H9 (cell line): ENCODE results near the gene TWF1. TPM values are rescaled to one million over a fixed set of nuclear protein-coding genes. Genes with fewer than 3 reads are reported as not detected.

Experiments
- DNase-seq: peaks from one replicate; pipeline ENCODE4 v3.0.0-alpha.2; 2017
- H2AFZ ChIP-seq: one replicate; pipeline ENCODE4 v1.6.1; 2013; ENCODE audit warnings: mild to moderate bottlenecking, low read length, control low read depth, moderate library complexity
- H2AK5ac ChIP-seq: 2 replicates; pipeline ENCODE4 v1.6.1; 2013; ENCODE audit warnings: low read length, control low read depth, mixed read lengths; ENCODE audit not compliant: insufficient read length
- H2BK120ac ChIP-seq: one replicate; pipeline ENCODE4 v1.6.1; 2013; ENCODE audit warnings: low read depth, mild to moderate bottlenecking, low read length, control low read depth, inconsistent platforms; ENCODE audit not compliant: poor library complexity, severe bottlenecking
- H2BK12ac ChIP-seq: 2 replicates; pipeline ENCODE4 v1.6.1; 2013; ENCODE audit warnings: low read length, control low read depth, mixed read lengths, low read depth; ENCODE audit not compliant: insufficient read length
- H2BK15ac ChIP-seq: 2 replicates; pipeline ENCODE4 v1.6.1; 2013; ENCODE audit warnings: low read depth, low read length, control low read depth
- H2BK20ac ChIP-seq: one replicate; pipeline ENCODE4 v1.6.1; 2013; ENCODE audit warnings: low read depth, mild to moderate bottlenecking, low read length, control low read depth, inconsistent platforms; ENCODE audit not compliant: poor library complexity, severe bottlenecking
- H2BK5ac ChIP-seq: 2 replicates; pipeline ENCODE4 v1.6.1; 2013; ENCODE audit warnings: low read length, control low read depth, mixed read lengths; ENCODE audit not compliant: insufficient read length
- H3K14ac ChIP-seq: 2 replicates; pipeline ENCODE4 v1.6.1; 2013; ENCODE audit warnings: low read length, control low read depth; ENCODE audit not compliant: insufficient read depth
- H3K18ac ChIP-seq: 2 replicates; pipeline ENCODE4 v1.6.1; 2013; ENCODE audit warnings: low read depth, mild to moderate bottlenecking, mixed read lengths, low read length, control low read depth; ENCODE audit not compliant: insufficient read length
- H3K23ac ChIP-seq: 2 replicates; pipeline ENCODE4 v1.6.1; 2013; ENCODE audit warnings: low read length, control low read depth, mixed read lengths, low read depth; ENCODE audit not compliant: insufficient read length
- H3K23me2 ChIP-seq: 2 replicates; pipeline ENCODE4 v1.6.1; 2013; ENCODE audit warnings: low read depth, mild to moderate bottlenecking, mixed read lengths, low read length, control low read depth; ENCODE audit not compliant: insufficient read length, poor library complexity, severe bottlenecking
- H3K27ac ChIP-seq: 2 replicates; pipeline ENCODE4 v1.5.1; 2013; ENCODE audit warnings: low read length, control low read depth, mixed read lengths, low read depth; ENCODE audit not compliant: insufficient read length
- H3K27me3 ChIP-seq: 2 replicates; pipeline ENCODE4 v1.6.1; 2013; ENCODE audit warnings: low read length, control low read depth, inconsistent platforms; ENCODE audit not compliant: insufficient read depth
- H3K4ac ChIP-seq: 2 replicates; pipeline ENCODE4 v1.6.1; 2013; ENCODE audit warnings: low read depth, mild to moderate bottlenecking, control low read depth, inconsistent platforms, low read length, moderate library complexity
- H3K4me1 ChIP-seq: 2 replicates; pipeline ENCODE4 v1.6.1; 2013; ENCODE audit warnings: low read length, control low read depth, inconsistent platforms; ENCODE audit not compliant: insufficient read depth
- H3K4me2 ChIP-seq: 2 replicates; pipeline ENCODE4 v1.6.1; 2013; ENCODE audit warnings: low read length, control low read depth, mixed read lengths; ENCODE audit not compliant: insufficient read length, insufficient read depth
- H3K56ac ChIP-seq: 2 replicates; pipeline ENCODE4 v1.6.1; 2013; ENCODE audit warnings: low read depth, mild to moderate bottlenecking, mixed read lengths, low read length, control low read depth; ENCODE audit not compliant: insufficient read length
- H3K79me1 ChIP-seq: 2 replicates; pipeline ENCODE4 v1.6.1; 2013; ENCODE audit warnings: low read depth, mild to moderate bottlenecking, moderate library complexity, low read length, control low read depth, inconsistent platforms; ENCODE audit not compliant: insufficient read depth, poor library complexity, severe bottlenecking
- H3K79me2 ChIP-seq: 2 replicates; pipeline ENCODE4 v1.6.1; 2013; ENCODE audit warnings: low read length, control low read depth, inconsistent platforms; ENCODE audit not compliant: insufficient read depth
- H3K9ac ChIP-seq: 2 replicates; pipeline ENCODE4 v1.6.1; 2013; ENCODE audit warnings: low read length, control low read depth, mixed read lengths; ENCODE audit not compliant: insufficient read length; ENCODE audit errors: extremely low read depth
- H3K9me3 ChIP-seq: one replicate; pipeline ENCODE4 v1.6.1; 2013; ENCODE audit warnings: low read depth, low read length, inconsistent platforms; ENCODE audit not compliant: control insufficient read depth
- H3T11ph ChIP-seq: one replicate; pipeline ENCODE4 v1.6.1; 2013; ENCODE audit warnings: mild to moderate bottlenecking, low read length, control low read depth, inconsistent platforms
- H4K20me1 ChIP-seq: one replicate; pipeline ENCODE4 v1.6.1; 2013; ENCODE audit not compliant: control insufficient read depth, insufficient read length, insufficient read depth
- H4K5ac ChIP-seq: 2 replicates; pipeline ENCODE4 v1.6.1; 2013; ENCODE audit warnings: low read depth, mild to moderate bottlenecking, mixed read lengths, low read length, control low read depth; ENCODE audit not compliant: insufficient read length
- H4K8ac ChIP-seq: replicated peaks from 2 replicates; pipeline ENCODE4 v1.6.1; 2013; ENCODE audit warnings: low read length, control low read depth, mixed read lengths, low read depth; ENCODE audit not compliant: insufficient read length
- H4K91ac ChIP-seq: 2 replicates; pipeline ENCODE4 v1.6.1; 2013; ENCODE audit warnings: low read depth, mild to moderate bottlenecking, moderate library complexity, mixed read lengths, low read length, control low read depth; ENCODE audit not compliant: insufficient read length
- H3K27ac Mint-ChIP-seq, 3 experiments: 2 replicates in 2 of 3; 3 replicates in 1 of 3; pipeline ENCODE4 v1.8.0; 2020 to 2021; ENCODE audit warnings: mixed read lengths in 3 of 3, mild to moderate bottlenecking in 1 of 3, moderate library complexity in 1 of 3
- H3K27me3 Mint-ChIP-seq: 2 replicates; pipeline ENCODE4 v1.8.0; 2021; ENCODE audit warnings: low read depth, mild to moderate bottlenecking, moderate library complexity, mixed read lengths
- H3K36me3 Mint-ChIP-seq, 3 experiments: 2 replicates in 2 of 3; 3 replicates in 1 of 3; pipeline ENCODE4 v1.8.0; 2020 to 2021; ENCODE audit warnings: low read depth in 3 of 3, mixed read lengths in 3 of 3; ENCODE audit not compliant: insufficient read depth in 1 of 3
- H3K4me1 Mint-ChIP-seq, 2 experiments: 2 replicates each; pipeline ENCODE4 v1.8.0; 2020; ENCODE audit warnings: mixed read lengths in 2 of 2
- H3K4me3 Mint-ChIP-seq, 2 experiments: 2 replicates in 1 of 2; 3 replicates in 1 of 2; pipeline ENCODE4 v1.8.0; 2020 to 2021; ENCODE audit warnings: mild to moderate bottlenecking in 2 of 2, mixed read lengths in 2 of 2, moderate library complexity in 1 of 2
- H3K9me3 Mint-ChIP-seq, 2 experiments: 2 replicates in 1 of 2; 3 replicates in 1 of 2; pipeline ENCODE4 v1.8.0; 2020; ENCODE audit warnings: mild to moderate bottlenecking in 2 of 2, mixed read lengths in 2 of 2, moderate library complexity in 1 of 2
- CTCF ChIP-seq: fragments of 200-600 bp; sonication (generic); conservative IDR thresholded peaks from 3 replicates; pipeline ENCODE4 v1.8.0; 2021; ENCODE audit warnings: antibody characterized with exemption, mild to moderate bottlenecking
- WGBS: extraction: QIAGEN DNeasy Blood & Tissue Kit; methylation state at CpG from one replicate; pipeline ENCODE4 v1.1.7; 2013; ENCODE audit warnings: missing lambda C conversion rate, low lambda C conversion rate, mixed read lengths; ENCODE audit not compliant: insufficient read length; ENCODE audit errors: extremely low coverage; 5-methylcytosine and 5-hydroxymethylcytosine counted together
- total RNA-seq: library from RNA; stranded (reverse); gene quantifications from 2 replicates; pipeline ENCODE4 v1.2.1, GENCODE V29; 2021

The TWF1 gene
- total RNA-seq, 1 experiment from 2014 or later: 22.8 TPM

GRCh38 chr12:43816168-43816567 is 10.1 kb upstream of the TWF1 start:
- H2BK5ac ChIP-seq: no peak overlapping the region
- no peak overlapping the region for H4K8ac ChIP-seq
- H3K56ac ChIP-seq: no peak overlapping the region
- Mint-ChIP-seq H3K27me3 (no peaks in the 10 kb centered on the region), H3K36me3 (no peaks in the 10 kb centered on the region), H3K9me3 (no peaks in the 10 kb centered on the region), H3K4me3 (no peak overlapping the region), H3K4me1 (peaks cover 0 to 3% of the 10 kb centered on the region in 2 experiments; a peak in 1 of 4 replicates), H3K27ac (no peak overlapping the region)
- H3T11ph ChIP-seq: no peak overlapping the region
- H3K79me1 ChIP-seq: no peaks in the 10 kb centered on the region
- no peaks in the 10 kb centered on the region for H3K27me3 ChIP-seq
- H2BK12ac ChIP-seq: no peak overlapping the region
- no peak for DNase-seq
- H3K79me2 ChIP-seq: no peaks in the 10 kb centered on the region
- no peak overlapping the region for H2BK120ac ChIP-seq
- H4K5ac ChIP-seq: no peak overlapping the region
- no peak overlapping the region for H2BK15ac ChIP-seq
- H2BK20ac ChIP-seq: no peak overlapping the region
- H3K9ac ChIP-seq: no peak overlapping the region
- H3K4ac ChIP-seq: no peak overlapping the region
- no peak overlapping the region for H2AFZ ChIP-seq
- TF ChIP-seq CTCF: no peak
- no peak overlapping the region for H4K91ac ChIP-seq
- no peaks in the 10 kb centered on the region for H3K4me1 ChIP-seq
- no peak overlapping the region for H3K18ac ChIP-seq
- no CpG with 5 or more reads among the region's 3 CpGs for WGBS
- H3K23me2 ChIP-seq: no peaks in the 10 kb centered on the region
- no peak overlapping the region for H3K27ac ChIP-seq
- H4K20me1 ChIP-seq: no peaks in the 10 kb centered on the region
- H3K9me3 ChIP-seq: no peaks in the 10 kb centered on the region
- H3K4me2 ChIP-seq: no peak overlapping the region
- no peak overlapping the region for H3K14ac ChIP-seq
- H2AK5ac ChIP-seq: no peak overlapping the region
- H3K23ac ChIP-seq: no peak overlapping the region
